AG04449 (cell line): Measurements from ENCODE around the gene PKP4.

Experiments used
- CTCF ChIA-PET: fragments of 350-600 bp; formaldehyde crosslinking; extraction: SDS; loops from one replicate; lab custom pipeline; 2021; ENCODE audit warnings: antibody characterized with exemption; lab: Yijun Ruan, JAX
- POLR2A ChIA-PET: fragments of 400-600, 350-600 bp; formaldehyde crosslinking; extraction: SDS; loops from one replicate; lab custom pipeline; 2020; ENCODE audit warnings: antibody characterized with exemption, inconsistent platforms; lab: Yijun Ruan, JAX
- DNase-seq: peaks from one replicate; pipeline ENCODE4 v3.0.0-alpha.2; 2010; ENCODE audit warnings: low read depth, low spot score
- H3K4me3 ChIP-seq: 2 replicates; pipeline ENCODE4 v1.5.1; 2011; ENCODE audit warnings: low read depth, mild to moderate bottlenecking, control low read depth, low read length
- TF ChIP-seq, protein P1 (sequence below): IDR thresholded peaks from one replicate; pipeline ENCODE4 v1.5.1; 2011; ENCODE audit warnings: mild to moderate bottlenecking, moderate library complexity, low read length, control low read depth, inconsistent platforms; ENCODE audit not compliant: insufficient read depth; ENCODE audit errors: missing control alignments

PKP4 gene

DNA sequence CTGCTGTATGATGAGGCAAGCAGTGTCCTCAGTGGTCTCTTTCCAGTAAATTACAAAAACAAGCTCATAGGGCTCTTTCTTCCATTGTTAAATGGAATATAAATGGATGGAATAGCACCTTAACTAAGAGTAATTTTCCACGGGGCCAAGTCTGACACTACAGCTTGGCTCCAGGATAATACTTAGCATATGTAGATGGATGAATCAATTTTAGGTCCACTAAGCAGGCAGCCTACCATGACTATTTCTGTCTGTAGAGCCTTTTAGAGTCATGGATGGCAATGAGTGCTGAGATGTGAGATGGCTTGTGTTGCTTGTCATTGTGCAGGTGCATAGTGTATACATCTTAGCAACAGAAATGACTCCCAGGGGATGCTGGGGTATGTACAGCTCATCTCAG, 125.9 kb downstream of the PKP4 start:
- H3K4me3 ChIP-seq, result no peak overlapping the region
- TF ChIP-seq, protein P1, sequence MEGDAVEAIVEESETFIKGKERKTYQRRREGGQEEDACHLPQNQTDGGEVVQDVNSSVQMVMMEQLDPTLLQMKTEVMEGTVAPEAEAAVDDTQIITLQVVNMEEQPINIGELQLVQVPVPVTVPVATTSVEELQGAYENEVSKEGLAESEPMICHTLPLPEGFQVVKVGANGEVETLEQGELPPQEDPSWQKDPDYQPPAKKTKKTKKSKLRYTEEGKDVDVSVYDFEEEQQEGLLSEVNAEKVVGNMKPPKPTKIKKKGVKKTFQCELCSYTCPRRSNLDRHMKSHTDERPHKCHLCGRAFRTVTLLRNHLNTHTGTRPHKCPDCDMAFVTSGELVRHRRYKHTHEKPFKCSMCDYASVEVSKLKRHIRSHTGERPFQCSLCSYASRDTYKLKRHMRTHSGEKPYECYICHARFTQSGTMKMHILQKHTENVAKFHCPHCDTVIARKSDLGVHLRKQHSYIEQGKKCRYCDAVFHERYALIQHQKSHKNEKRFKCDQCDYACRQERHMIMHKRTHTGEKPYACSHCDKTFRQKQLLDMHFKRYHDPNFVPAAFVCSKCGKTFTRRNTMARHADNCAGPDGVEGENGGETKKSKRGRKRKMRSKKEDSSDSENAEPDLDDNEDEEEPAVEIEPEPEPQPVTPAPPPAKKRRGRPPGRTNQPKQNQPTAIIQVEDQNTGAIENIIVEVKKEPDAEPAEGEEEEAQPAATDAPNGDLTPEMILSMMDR, result no peak
- no peak for DNase-seq
- ChIA-PET POLR2A (no interaction called here), CTCF (no interaction called here)

DNA sequence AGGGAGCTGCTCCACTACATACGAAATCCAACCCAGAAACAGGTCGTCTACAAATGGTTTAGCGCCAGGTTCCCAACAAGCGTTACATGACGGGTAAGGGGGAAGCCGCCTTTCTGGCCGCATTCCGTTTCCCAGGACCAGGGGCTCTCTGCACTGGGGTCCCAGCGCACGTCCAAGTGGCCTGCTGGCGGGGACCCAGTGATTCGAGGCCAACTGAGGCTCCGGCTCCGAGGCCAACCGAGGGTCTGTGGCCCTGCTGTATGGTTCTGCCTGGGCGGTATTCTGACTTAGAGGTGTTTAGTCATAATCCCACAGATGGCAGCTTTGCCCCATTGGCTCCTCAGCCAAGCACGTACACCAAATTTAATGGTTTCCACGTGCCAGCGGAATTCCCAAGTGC, 127.2 kb downstream of the PKP4 start:
- no peak for DNase-seq
- no peak overlapping the region for H3K4me3 ChIP-seq
- TF ChIP-seq, protein P1, result no peak
- CTCF ChIA-PET, result no interaction called here
- POLR2A ChIA-PET, result no interaction called here

DNA sequence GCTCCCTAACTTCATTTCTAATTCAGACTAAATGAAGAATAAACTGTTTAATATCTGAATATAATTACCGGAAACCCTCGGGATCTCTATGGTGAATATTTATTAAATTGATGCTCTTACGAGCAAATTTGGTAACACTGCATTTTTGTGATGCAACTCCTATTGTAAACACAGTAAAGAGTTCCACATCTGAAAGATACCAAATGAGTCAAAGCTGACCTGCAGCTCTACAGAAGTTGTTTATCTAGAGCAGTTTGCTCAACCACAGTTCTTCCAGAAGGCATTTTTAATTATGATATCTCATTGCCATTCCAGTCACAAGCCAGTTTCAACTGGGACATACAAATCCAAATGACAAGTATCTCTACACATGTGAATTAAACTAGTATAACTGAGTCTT, 129.7 kb downstream of the PKP4 start:
- no peak overlapping the region for H3K4me3 ChIP-seq
- TF ChIP-seq, protein P1, result no peak
- POLR2A ChIA-PET, result interaction anchor here (0.9 to 1.0 kb wide), 2 partner anchors 14 to 57 kb away, joined by 3 read pairs; no protein-coding TSS in a partner anchor
- peak; percentile 66 for DNase-seq
- CTCF ChIA-PET, result interaction anchor here (0.6 kb wide), 1 partner anchor 130 kb away, joined by 3 read pairs; the partner anchor contains the start of gene CCDC148

DNA sequence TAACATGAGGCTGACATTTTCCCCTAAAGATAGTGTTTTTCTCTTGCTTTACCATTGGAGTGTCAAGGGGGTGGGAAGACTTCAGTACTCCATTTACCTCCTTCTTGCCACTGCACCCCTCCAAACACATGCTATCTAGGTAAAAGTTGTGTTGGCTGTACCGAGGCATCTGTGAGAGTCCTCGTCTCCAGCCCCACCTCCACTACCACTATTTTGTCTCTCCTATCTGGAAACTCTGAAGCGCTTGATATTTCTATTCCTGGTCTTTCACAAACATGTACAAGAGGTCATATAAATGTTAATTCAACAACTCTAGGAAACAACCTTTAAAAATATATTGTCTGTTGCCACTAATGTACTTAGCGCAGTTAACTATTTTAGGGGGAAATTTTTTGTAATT, 132.6 kb downstream of the PKP4 start:
- DNase-seq, result no peak
- H3K4me3 ChIP-seq, result no peak overlapping the region
- ChIA-PET POLR2A (no interaction called here), CTCF (no interaction called here)
- TF ChIP-seq, protein P1, result no peak

DNA sequence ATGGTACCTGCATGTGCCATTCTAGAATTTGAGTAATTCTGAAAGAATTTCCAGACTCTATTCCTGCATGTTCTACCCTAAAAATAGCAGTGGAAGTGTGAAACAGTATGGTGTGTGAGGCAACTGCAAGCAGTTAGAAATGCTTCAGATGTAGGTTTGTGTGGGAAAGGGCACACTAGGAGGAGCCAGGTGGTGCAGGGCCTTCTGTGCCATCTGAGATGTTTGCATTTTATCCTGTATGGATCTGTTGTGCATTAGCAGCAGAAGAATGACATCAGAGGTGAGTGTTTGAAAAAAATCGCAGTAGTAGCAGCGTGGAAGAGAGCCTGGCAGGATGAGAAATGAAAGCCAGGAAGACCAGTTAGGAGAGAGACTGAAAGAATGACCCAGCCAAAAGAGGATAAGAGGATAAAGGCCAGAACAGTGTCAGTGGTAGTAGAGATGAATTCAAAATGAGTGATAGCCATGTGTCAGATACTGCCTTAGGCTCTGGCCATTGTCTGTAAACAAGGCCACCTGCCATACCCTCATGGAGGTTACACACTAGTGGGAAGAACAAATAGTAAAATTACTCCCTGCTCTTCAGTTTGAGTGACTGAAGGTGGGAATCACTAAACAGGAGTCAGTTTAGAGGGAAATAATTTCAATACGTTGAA, 142.2 kb downstream of the PKP4 start:
- TF ChIP-seq, protein P1, result no peak
- POLR2A ChIA-PET, result no interaction called here
- DNase-seq, result no peak
- H3K4me3 ChIP-seq, result no peak overlapping the region
- CTCF ChIA-PET, result no interaction called here

DNA sequence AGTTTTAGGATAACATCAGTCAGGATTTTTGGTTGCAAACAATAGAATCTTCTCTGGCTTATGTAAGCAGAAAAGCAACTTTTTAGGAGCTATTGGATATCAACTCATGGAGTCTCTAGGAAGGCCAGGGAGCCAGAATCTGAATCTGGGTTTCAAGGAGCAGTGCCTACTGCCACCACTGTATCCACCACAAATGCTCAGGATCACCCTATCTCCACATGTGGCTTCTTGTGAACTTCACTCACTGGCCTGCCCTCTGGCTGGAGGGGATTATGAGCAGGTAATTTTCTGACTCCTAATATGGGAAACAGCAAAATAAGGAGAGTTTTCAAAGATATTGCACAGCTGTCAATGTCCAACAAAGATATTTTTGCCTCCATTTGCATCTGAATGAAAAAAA, 142.9 kb downstream of the PKP4 start:
- ChIA-PET CTCF (interaction anchor here (1.2 to 1.5 kb wide), 2 partner anchors 142 to 143 kb away, joined by 3 read pairs; partner anchors contain the start of genes CCDC148 and PKP4), POLR2A (interaction anchor here (1.2 kb wide), 1 partner anchor 13 kb away, joined by 3 read pairs; no protein-coding TSS in a partner anchor)
- DNase-seq, result no peak
- TF ChIP-seq, protein P1, result no peak
- no peak overlapping the region for H3K4me3 ChIP-seq
